Fibroblast of lung (primary cell): ENCODE measurements around the gene HRH3. TPM values are rescaled to one million over a fixed set of nuclear protein-coding genes. Genes with fewer than 3 reads are reported as not detected.

Source experiments
- DNase-seq, 2 donors: peaks; one replicate each; pipeline versions ENCODE4 v3.0.0 to v3.0.0-alpha.2; 2010; ENCODE audit warnings: low read depth in 2 of 2
- H2AFZ ChIP-seq: 2 replicates; pipeline ENCODE4 v1.5.1; 2012; ENCODE audit warnings: low read length, control low read depth, inconsistent platforms
- H3K27ac ChIP-seq: 2 replicates; pipeline ENCODE4 v1.5.1; 2011; ENCODE audit warnings: low read length, control low read depth; ENCODE audit not compliant: insufficient read depth
- H3K27me3 ChIP-seq: 2 replicates; pipeline ENCODE4 v1.5.1; 2011; ENCODE audit warnings: mild to moderate bottlenecking, low read length; ENCODE audit not compliant: control insufficient read depth, insufficient read depth
- H3K36me3 ChIP-seq: 2 replicates; pipeline ENCODE4 v1.5.1; 2011; ENCODE audit warnings: low read length; ENCODE audit not compliant: control insufficient read depth, insufficient read depth
- H3K4me1 ChIP-seq: 2 replicates; pipeline ENCODE4 v1.5.1; 2011; ENCODE audit warnings: low read length; ENCODE audit not compliant: control insufficient read depth, insufficient read depth; ENCODE audit errors: extremely low read depth
- H3K4me2 ChIP-seq: 2 replicates; pipeline ENCODE4 v1.5.1; 2011; ENCODE audit warnings: low read length, control low read depth; ENCODE audit not compliant: insufficient read depth; ENCODE audit errors: extremely low read depth
- H3K4me3 ChIP-seq, 4 experiments: fragments of 200-600 bp in 1 of 4; sonication (generic) in 1 of 4; replicated peaks in 1 of 4; 2 replicates each; pipeline ENCODE4 v1.5.1; 2011 to 2016; ENCODE audit warnings: low read length in 4 of 4, low read depth in 3 of 4, mild to moderate bottlenecking in 3 of 4, control low read depth in 2 of 4, inconsistent platforms in 1 of 4, mixed read lengths in 1 of 4; ENCODE audit not compliant: insufficient read depth in 1 of 4; ENCODE audit errors: control extremely low read depth in 1 of 4
- H3K79me2 ChIP-seq: 2 replicates; pipeline ENCODE4 v1.5.1; 2012; ENCODE audit warnings: mild to moderate bottlenecking, low read length, inconsistent platforms; ENCODE audit not compliant: control insufficient read depth, insufficient read depth
- H3K9ac ChIP-seq: 2 replicates; pipeline ENCODE4 v1.5.1; 2011; ENCODE audit warnings: mild to moderate bottlenecking, low read length, control low read depth; ENCODE audit not compliant: insufficient read depth
- H3K9me3 ChIP-seq: 2 replicates; pipeline ENCODE4 v1.5.1; 2012; ENCODE audit warnings: low read depth, low read length; ENCODE audit not compliant: control insufficient read depth, insufficient read depth
- H4K20me1 ChIP-seq: 2 replicates; pipeline ENCODE4 v1.5.1; 2011; ENCODE audit warnings: low read length; ENCODE audit not compliant: control insufficient read depth, insufficient read depth; ENCODE audit errors: extremely low read depth
- EZH2 ChIP-seq: IDR thresholded peaks from 2 replicates; pipeline ENCODE4 v1.5.1; 2012; ENCODE audit warnings: low read length, control low read depth, mild to moderate bottlenecking; ENCODE audit errors: missing control alignments
- polyA plus RNA-seq, 2 donors: library from polyadenylated mRNA; depleted of rRNA in 1 of 2; stranded (reverse) in 1 of 2; unstranded in 1 of 2; fragments of >200 nt; gene quantifications; 2 replicates each; pipeline ENCODE4 v1.2.1, GENCODE V29; 2011 to 2012; ENCODE audit warnings: missing spikeins in 1 of 2
- total RNA-seq: library from RNA; depleted of rRNA; stranded (reverse); fragments of >200 nt; gene quantifications from 2 replicates; pipeline ENCODE4 v1.2.1, GENCODE V29; 2014
- TF ChIP-seq, protein P1 (sequence below), 2 donors: IDR thresholded peaks in 1 of 2; conservative IDR thresholded peaks in 1 of 2; 1 replicate in 1 of 2; 2 replicates in 1 of 2; pipeline ENCODE4 v1.5.1; 2011 to 2012; ENCODE audit warnings: low read length in 2 of 2, control low read depth in 1 of 2, inconsistent platforms in 1 of 2, low read depth in 1 of 2, mild to moderate bottlenecking in 1 of 2

HRH3 gene
- total and polyA plus RNA-seq, 2 donors (not counting 1 experiment from before 2014, with no cell fraction given), result not detected

DNA sequence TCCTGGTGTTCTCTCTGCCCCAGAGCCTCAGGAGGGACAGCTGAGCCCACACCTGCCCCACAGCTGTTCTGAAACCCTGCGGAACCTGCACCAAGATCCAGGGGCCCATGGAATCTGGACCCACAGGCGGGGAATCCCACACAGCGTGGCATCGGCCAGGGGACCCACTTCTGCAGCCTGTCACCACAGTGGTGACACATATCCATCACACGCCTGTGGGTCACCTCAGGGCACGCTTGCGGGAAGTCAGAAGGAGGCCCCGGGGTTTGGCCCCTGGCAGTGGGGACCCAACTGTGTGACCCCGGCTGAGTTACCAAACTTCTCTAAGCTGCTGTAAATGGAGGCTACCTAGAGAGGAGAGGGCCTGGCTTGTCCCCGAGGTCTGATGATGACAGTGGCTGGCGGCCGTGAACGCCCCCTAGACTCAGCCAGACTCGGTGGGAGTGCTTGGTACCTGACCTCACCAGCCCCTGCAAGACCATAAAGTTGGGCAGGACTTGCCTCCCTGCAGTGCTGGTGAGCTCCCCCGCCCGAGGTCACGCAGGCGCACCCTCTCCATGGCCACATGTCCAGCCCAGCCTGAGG, 2.3 kb upstream of the HRH3 start:
- Histone ChIP-seq H3K9me3 (no peaks in the 10 kb centered on the region), H2AFZ (no peak overlapping the region), H3K79me2 (no peaks in the 10 kb centered on the region), H3K27me3 (peaks cover 36% of the 10 kb centered on the region), H3K27ac (no peak overlapping the region), H3K9ac (no peak overlapping the region), H3K4me2 (no peak overlapping the region), H3K36me3 (no peaks in the 10 kb centered on the region), H3K4me3 (no peak overlapping the region), H3K4me1 (no peaks in the 10 kb centered on the region), H4K20me1 (no peaks in the 10 kb centered on the region)
- no peak for DNase-seq
- TF ChIP-seq, protein P1, sequence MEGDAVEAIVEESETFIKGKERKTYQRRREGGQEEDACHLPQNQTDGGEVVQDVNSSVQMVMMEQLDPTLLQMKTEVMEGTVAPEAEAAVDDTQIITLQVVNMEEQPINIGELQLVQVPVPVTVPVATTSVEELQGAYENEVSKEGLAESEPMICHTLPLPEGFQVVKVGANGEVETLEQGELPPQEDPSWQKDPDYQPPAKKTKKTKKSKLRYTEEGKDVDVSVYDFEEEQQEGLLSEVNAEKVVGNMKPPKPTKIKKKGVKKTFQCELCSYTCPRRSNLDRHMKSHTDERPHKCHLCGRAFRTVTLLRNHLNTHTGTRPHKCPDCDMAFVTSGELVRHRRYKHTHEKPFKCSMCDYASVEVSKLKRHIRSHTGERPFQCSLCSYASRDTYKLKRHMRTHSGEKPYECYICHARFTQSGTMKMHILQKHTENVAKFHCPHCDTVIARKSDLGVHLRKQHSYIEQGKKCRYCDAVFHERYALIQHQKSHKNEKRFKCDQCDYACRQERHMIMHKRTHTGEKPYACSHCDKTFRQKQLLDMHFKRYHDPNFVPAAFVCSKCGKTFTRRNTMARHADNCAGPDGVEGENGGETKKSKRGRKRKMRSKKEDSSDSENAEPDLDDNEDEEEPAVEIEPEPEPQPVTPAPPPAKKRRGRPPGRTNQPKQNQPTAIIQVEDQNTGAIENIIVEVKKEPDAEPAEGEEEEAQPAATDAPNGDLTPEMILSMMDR (conservative IDR thresholded peaks at IDR 0.05 in 1 of 2, IDR thresholded peaks at IDR 0.05 in 1 of 2; ENCODE audit: low read depth in 1 of 2, low read length in 2 of 2), result no peak
- no peak for TF ChIP-seq EZH2

DNA sequence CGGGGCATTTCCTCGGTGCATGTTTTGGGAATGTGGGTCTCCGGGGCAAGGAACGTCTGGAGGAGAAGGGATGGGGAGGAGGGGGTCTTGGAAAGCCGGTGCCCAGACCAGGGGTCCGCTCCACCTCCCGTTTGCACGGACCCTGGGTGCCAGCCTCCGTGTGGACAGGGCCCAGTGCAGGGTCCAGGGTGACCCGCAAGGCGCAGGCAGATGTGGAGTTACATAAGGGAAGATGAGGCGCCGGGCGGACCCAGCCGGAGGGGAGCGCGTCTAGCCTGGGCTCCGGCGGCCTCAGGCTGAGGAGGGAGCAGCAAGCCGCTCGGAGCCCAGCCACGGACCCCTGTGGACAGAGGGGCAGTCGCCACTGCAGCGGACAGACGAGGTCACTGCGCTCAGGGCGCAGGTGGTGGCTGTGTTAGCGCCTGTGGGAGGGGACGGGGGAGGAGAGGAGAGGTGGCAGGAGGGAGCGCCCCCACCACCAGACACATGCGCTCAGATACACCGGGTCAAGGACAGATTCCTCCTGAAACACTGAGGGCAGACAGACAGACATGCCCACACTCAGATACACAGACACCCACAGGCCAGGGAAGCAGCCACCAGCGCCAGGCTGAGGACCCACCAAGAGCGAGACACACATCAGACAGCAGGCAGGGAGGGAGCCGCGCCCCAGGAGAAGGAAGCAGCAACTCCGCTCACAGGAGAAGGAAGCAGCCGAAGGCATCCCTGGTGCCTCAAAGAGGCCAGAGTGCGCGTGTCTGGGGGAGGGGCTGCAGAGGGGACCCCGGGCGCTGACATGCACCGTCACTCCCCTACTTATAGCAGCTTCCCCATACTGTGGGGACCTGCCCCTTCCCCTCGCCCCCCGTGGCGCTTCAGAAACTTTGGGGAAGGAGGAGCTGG, 839 bp upstream of the HRH3 start:
- DNase-seq, result no peak
- Histone ChIP-seq H3K9ac (no peak overlapping the region), H3K36me3 (no peaks in the 10 kb centered on the region), H3K27me3 (peaks cover 31% of the 10 kb centered on the region), H3K27ac (no peak overlapping the region), H4K20me1 (no peaks in the 10 kb centered on the region), H3K4me3 (no peak overlapping the region), H3K79me2 (no peaks in the 10 kb centered on the region), H3K4me1 (no peaks in the 10 kb centered on the region), H3K9me3 (no peaks in the 10 kb centered on the region), H2AFZ (no peak overlapping the region), H3K4me2 (no peak overlapping the region)
- TF ChIP-seq EZH2, result no peak
- TF ChIP-seq, protein P1 (conservative IDR thresholded peaks at IDR 0.05 in 1 of 2, IDR thresholded peaks at IDR 0.05 in 1 of 2; ENCODE audit: low read depth in 1 of 2, low read length in 2 of 2), result no peak

DNA sequence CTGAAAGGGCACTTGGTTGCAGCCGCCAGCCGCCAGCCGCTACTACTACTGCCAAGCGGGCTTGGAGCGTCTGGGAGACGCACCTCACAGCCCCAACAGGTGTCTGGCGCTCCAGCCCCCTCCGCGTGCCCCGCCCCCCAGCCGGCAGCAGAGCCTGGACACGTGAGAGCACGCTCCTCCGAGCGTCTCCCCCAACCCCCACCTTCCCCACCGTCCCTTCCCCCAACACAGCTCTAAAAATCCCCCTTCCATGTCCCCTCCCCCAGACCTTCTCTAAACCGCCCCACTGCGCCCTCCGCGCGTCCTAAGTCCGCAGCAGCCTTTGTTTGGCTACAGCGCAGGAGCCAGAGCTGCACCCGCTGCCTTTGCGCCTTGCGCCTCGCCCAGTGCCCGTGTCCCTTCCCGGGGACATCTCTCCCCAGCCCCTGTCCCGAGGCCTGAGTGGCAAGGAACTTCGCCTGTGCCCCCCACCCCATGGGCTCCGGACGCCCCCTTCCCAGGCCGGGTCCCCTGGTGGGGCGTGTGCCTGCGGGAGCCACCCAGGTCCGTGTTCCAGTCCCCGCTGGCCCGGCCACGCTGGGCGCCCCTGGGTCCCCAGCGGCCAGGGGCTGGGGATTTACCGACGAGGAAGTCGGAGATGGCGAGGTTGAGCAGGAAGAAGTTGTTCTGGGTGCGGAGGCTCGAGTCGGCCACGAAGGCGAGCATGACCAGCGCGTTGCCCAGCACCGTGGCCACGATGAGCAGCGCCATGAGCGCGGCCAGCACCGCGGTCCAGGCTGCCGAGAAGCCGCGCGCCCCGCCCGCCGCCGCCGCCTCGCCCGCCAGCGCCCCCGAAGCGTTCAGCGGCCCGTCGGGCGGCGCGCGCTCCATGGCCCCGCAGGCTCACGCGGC, 732 bp downstream of the HRH3 start:
- Histone ChIP-seq H3K4me2 (no peak overlapping the region), H3K4me3 (no peak overlapping the region), H3K9me3 (no peaks in the 10 kb centered on the region), H3K27ac (no peak overlapping the region), H2AFZ (no peak overlapping the region), H3K9ac (no peak overlapping the region), H3K79me2 (no peaks in the 10 kb centered on the region), H3K36me3 (no peaks in the 10 kb centered on the region), H4K20me1 (no peaks in the 10 kb centered on the region), H3K27me3 (peaks cover 32% of the 10 kb centered on the region), H3K4me1 (no peaks in the 10 kb centered on the region)
- peak; percentile 75 for TF ChIP-seq EZH2
- TF ChIP-seq, protein P1 (conservative IDR thresholded peaks at IDR 0.05 in 1 of 2, IDR thresholded peaks at IDR 0.05 in 1 of 2; ENCODE audit: low read depth in 1 of 2, low read length in 2 of 2), result no peak
- DNase-seq, result no peak
